ENCODE results near the gene RBBP9.

The RBBP9 gene

GRCh38 chr20:18514127-18514526 lies 17.1 kb upstream of the RBBP9 start:
- TF ChIP-seq ZBTB6 (tag by site-specific recombination; IDR thresholded peaks at IDR 0.05) (no peak), SP2 (tag by site-specific recombination; IDR thresholded peaks at IDR 0.05) (no peak)
- ChIA-PET POLR2A (interaction anchor here (0.7 kb wide), 1 partner anchor 15 kb away, joined by 6 read pairs; no protein-coding TSS in a partner anchor), CTCF (interaction anchor here (0.9 kb wide), 1 partner anchor 102 kb away, joined by 4 read pairs; no protein-coding TSS in a partner anchor)
- no peak overlapping the region for H3K27ac ChIP-seq (ENCODE audit: extremely low read depth, low read depth, low read length)
- no peaks in the 10 kb centered on the region for H3K9me3 ChIP-seq (ENCODE audit: control insufficient read depth, insufficient read depth, low read depth, low read length)
- no peak overlapping the region for H3K4me3 ChIP-seq (ENCODE audit: low read depth, low read length)
- peaks cover 40 to 75% of the 10 kb centered on the region in 2 experiments for H3K36me3 ChIP-seq (ENCODE audit: control insufficient read depth in 2 of 2, insufficient read depth in 1 of 2, low read length in 2 of 2)
- no peaks in the 10 kb centered on the region for H3K4me1 ChIP-seq (ENCODE audit: control insufficient read depth, insufficient read depth, low read length)

- no peak for TF ChIP-seq ZNF561 (tag by site-specific recombination; IDR thresholded peaks at IDR 0.05; ENCODE audit: borderline replicate concordance)
- TF ChIP-seq ZNF571 (tag by site-specific recombination; IDR thresholded peaks at IDR 0.05), result no peak
- TF ChIP-seq RBAK (tag by site-specific recombination; IDR thresholded peaks at IDR 0.05), result no peak
- TF ChIP-seq SCRT2 (tag by site-specific recombination; IDR thresholded peaks at IDR 0.05), result no peak
- no peak for TF ChIP-seq ZNF24 (tag by site-specific recombination; IDR thresholded peaks at IDR 0.05)
- no peak for TF ChIP-seq ZNF184 (tag by site-specific recombination; IDR thresholded peaks at IDR 0.05)
- no peak for TF ChIP-seq ZNF654 (tag by site-specific recombination; IDR thresholded peaks at IDR 0.05; ENCODE audit: low read depth)
- TF ChIP-seq ZBTB8A (tag by site-specific recombination; IDR thresholded peaks at IDR 0.05), result no peak
- TF ChIP-seq BCL11B (tag by site-specific recombination; IDR thresholded peaks at IDR 0.05; ENCODE audit: low read depth), result no peak
- TF ChIP-seq ZNF404 (tag by site-specific recombination; IDR thresholded peaks at IDR 0.05), result no peak
- TF ChIP-seq PRDM10 (tag by site-specific recombination; IDR thresholded peaks at IDR 0.05), result no peak
- no peak for TF ChIP-seq ZNF837 (tag by site-specific recombination; IDR thresholded peaks at IDR 0.05)
- TF ChIP-seq ZNF416 (tag by site-specific recombination; IDR thresholded peaks at IDR 0.05), result no peak
- no peak for TF ChIP-seq GLI4 (tag by site-specific recombination; IDR thresholded peaks at IDR 0.05)
- TF ChIP-seq PRDM4 (tag by site-specific recombination; IDR thresholded peaks at IDR 0.05), result no peak
- no peak for TF ChIP-seq ZNF629 (tag by site-specific recombination; IDR thresholded peaks at IDR 0.05)
- no peak for TF ChIP-seq ZNF350 (tag by site-specific recombination; IDR thresholded peaks at IDR 0.05)
- TF ChIP-seq ZNF10 (tag by site-specific recombination; IDR thresholded peaks at IDR 0.05), result no peak
- no peak for TF ChIP-seq ZNF707 (tag by site-specific recombination; IDR thresholded peaks at IDR 0.05)
- no peak for TF ChIP-seq HOXA7 (CRISPR knock-in tag; IDR thresholded peaks at IDR 0.05; ENCODE audit: borderline replicate concordance)
- H3K4me3 ChIP-seq (ENCODE audit: low read depth, low read length), result no peak overlapping the region
- no peak overlapping the region for H3K27ac ChIP-seq (ENCODE audit: extremely low read depth, low read depth, low read length)
- no peaks in the 10 kb centered on the region for H3K9me3 ChIP-seq (ENCODE audit: control insufficient read depth, insufficient read depth, low read depth, low read length)
- H3K36me3 ChIP-seq (ENCODE audit: control insufficient read depth in 2 of 2, insufficient read depth in 1 of 2, low read length in 2 of 2), result peaks cover 40 to 75% of the 10 kb centered on the region in 2 experiments
- POLR2A ChIA-PET, result no interaction called here
- H3K4me1 ChIP-seq (ENCODE audit: control insufficient read depth, insufficient read depth, low read length), result no peaks in the 10 kb centered on the region
- CTCF ChIA-PET, result no interaction called here
Observed at GRCh38 chr20:18513208-18513607, 16.2 kb upstream of the RBBP9 start.
